K562 (cell line): ENCODE measurements around the gene MXI1.

Source experiments
- BRCA1 ChIP-seq, 2 experiments: fragments of 450-650 bp in 1 of 2; sonication (generic) in 1 of 2; formaldehyde crosslinking in 1 of 2; IDR thresholded peaks; 2 replicates each; pipeline versions ENCODE4 v1.5.0 to v1.6.1; 2017 to 2020; ENCODE audit warnings: mild to moderate bottlenecking in 1 of 2, missing genetic modification reagents in 1 of 2
- CTCF ChIP-seq, 3 experiments: IDR thresholded peaks in 2 of 3; conservative IDR thresholded peaks in 1 of 3; 2 replicates each; pipeline ENCODE4 v1.5.1; 2011 to 2012; ENCODE audit warnings: low read length in 3 of 3, mild to moderate bottlenecking in 3 of 3, control low read depth in 2 of 3, improper control_type of control experiment in 1 of 3, inconsistent platforms in 1 of 3, low read depth in 1 of 3, mixed read lengths in 1 of 3, moderate library complexity in 1 of 3; ENCODE audit not compliant: insufficient read depth in 2 of 3
- ELF1 ChIP-seq: fragments of 200-800 bp; sonication (Bioruptor generic); IDR thresholded peaks from 2 replicates; pipeline ENCODE4 v1.6.1; 2016; ENCODE audit warnings: missing genetic modification characterization, missing compliant biosample characterization
- KLF1 ChIP-seq: fragments of 450-650 bp; IDR thresholded peaks from 2 replicates; pipeline ENCODE4 v1.6.1; 2016; ENCODE audit warnings: missing genetic modification characterization, missing compliant biosample characterization
- NFE2L1 ChIP-seq: fragments of 450-650 bp; IDR thresholded peaks from 2 replicates; pipeline ENCODE4 v1.6.1; 2016; ENCODE audit warnings: missing genetic modification characterization, low read depth, mild to moderate bottlenecking, missing compliant biosample characterization, moderate library complexity, borderline replicate concordance
- PHF20 ChIP-seq: fragments of 450-650 bp; IDR thresholded peaks from 2 replicates; pipeline ENCODE4 v1.6.1; 2018; ENCODE audit not compliant: partially characterized antibody
- POLR2A ChIP-seq: fragments of 450-650 bp; conservative IDR thresholded peaks from 2 replicates; pipeline ENCODE4 v1.6.1; 2016
- SP2 ChIP-seq: IDR thresholded peaks from 2 replicates; pipeline ENCODE4 v1.6.1; 2011; ENCODE audit warnings: mild to moderate bottlenecking, low read depth, low read length, moderate library complexity; ENCODE audit not compliant: poor library complexity, severe bottlenecking; ENCODE audit errors: extremely low read depth
- TBL1XR1 ChIP-seq, 2 experiments: IDR thresholded peaks; 2 replicates each; pipeline ENCODE4 v1.6.1; 2012; ENCODE audit warnings: improper control_type of control experiment in 2 of 2, low read length in 2 of 2, mild to moderate bottlenecking in 1 of 2
- TF ChIP-seq, protein P1 (sequence below): sonication (generic); IDR thresholded peaks from 2 replicates; pipeline ENCODE4 v1.6.1; 2016
- TF ChIP-seq, protein P2 (sequence below), 3 experiments: fragments of 200-800 bp in 1 of 3; fragments of 250-450 bp in 1 of 3; fragments of 450-650 bp in 1 of 3; sonication (Bioruptor Pico) in 1 of 3; sonication (Bioruptor generic) in 1 of 3; formaldehyde crosslinking in 1 of 3; IDR thresholded peaks; 2 replicates each; pipeline versions ENCODE4 v1.6.1 to v1.8.0; 2016 to 2022; ENCODE audit warnings: mild to moderate bottlenecking in 2 of 3, missing genetic modification characterization in 2 of 3, missing compliant biosample characterization in 1 of 3, moderate library complexity in 1 of 3
- TF ChIP-seq, protein P3 (sequence below): sonication (generic); formaldehyde crosslinking; IDR thresholded peaks from 2 replicates; pipeline ENCODE4 v1.9.0; 2022; ENCODE audit warnings: mild to moderate bottlenecking, missing genetic modification reagents

DNA sequence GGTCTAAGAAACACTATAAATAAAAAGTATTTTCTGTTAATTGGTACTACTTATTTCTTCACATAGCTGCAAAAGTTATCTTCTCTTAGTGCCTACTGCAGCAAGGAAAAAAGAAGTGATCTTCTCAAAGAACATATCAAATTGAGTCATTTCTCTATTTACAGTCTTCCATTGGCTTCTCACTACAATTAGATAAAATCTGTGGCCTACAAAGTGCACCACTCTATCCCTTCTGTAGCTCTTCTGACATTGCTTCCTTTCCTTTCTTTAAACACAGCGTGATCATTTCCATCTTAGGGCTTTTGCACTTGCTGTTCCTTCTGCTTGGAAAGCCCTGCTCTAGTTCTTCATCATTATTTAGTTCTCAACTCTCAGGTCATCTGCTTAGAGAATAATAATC lies 44.7 kb downstream of the MXI1 start:
- TF ChIP-seq BRCA1 (IDR thresholded peaks at IDR 0.05) (no peak), BRCA1 (CRISPR knock-in tag; IDR thresholded peaks at IDR 0.05) (no peak), TBL1XR1 (IDR thresholded peaks at IDR 0.05; ENCODE audit: low read length in 2 of 2) (no peak), KLF1 (tag) (no peak), ELF1 (tag) (no peak), NFE2L1 (tag) (no peak), SP2 (no peak), POLR2A (no peak), PHF20 (no peak), CTCF (IDR thresholded peaks at IDR 0.05 in 2 of 3, conservative IDR thresholded peaks at IDR 0.05 in 1 of 3; ENCODE audit: insufficient read depth in 2 of 3, low read depth in 1 of 3, low read length in 3 of 3) (no peak)
- TF ChIP-seq, protein P1, sequence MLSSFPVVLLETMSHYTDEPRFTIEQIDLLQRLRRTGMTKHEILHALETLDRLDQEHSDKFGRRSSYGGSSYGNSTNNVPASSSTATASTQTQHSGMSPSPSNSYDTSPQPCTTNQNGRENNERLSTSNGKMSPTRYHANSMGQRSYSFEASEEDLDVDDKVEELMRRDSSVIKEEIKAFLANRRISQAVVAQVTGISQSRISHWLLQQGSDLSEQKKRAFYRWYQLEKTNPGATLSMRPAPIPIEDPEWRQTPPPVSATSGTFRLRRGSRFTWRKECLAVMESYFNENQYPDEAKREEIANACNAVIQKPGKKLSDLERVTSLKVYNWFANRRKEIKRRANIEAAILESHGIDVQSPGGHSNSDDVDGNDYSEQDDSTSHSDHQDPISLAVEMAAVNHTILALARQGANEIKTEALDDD: no peak
- TF ChIP-seq, protein P2, sequence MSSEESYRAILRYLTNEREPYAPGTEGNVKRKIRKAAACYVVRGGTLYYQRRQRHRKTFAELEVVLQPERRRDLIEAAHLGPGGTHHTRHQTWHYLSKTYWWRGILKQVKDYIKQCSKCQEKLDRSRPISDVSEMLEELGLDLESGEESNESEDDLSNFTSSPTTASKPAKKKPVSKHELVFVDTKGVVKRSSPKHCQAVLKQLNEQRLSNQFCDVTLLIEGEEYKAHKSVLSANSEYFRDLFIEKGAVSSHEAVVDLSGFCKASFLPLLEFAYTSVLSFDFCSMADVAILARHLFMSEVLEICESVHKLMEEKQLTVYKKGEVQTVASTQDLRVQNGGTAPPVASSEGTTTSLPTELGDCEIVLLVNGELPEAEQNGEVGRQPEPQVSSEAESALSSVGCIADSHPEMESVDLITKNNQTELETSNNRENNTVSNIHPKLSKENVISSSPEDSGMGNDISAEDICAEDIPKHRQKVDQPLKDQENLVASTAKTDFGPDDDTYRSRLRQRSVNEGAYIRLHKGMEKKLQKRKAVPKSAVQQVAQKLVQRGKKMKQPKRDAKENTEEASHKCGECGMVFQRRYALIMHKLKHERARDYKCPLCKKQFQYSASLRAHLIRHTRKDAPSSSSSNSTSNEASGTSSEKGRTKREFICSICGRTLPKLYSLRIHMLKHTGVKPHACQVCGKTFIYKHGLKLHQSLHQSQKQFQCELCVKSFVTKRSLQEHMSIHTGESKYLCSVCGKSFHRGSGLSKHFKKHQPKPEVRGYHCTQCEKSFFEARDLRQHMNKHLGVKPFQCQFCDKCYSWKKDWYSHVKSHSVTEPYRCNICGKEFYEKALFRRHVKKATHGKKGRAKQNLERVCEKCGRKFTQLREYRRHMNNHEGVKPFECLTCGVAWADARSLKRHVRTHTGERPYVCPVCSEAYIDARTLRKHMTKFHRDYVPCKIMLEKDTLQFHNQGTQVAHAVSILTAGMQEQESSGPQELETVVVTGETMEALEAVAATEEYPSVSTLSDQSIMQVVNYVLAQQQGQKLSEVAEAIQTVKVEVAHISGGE (CRISPR knock-in tag; IDR thresholded peaks at IDR 0.05): no peak
- TF ChIP-seq, protein P3, sequence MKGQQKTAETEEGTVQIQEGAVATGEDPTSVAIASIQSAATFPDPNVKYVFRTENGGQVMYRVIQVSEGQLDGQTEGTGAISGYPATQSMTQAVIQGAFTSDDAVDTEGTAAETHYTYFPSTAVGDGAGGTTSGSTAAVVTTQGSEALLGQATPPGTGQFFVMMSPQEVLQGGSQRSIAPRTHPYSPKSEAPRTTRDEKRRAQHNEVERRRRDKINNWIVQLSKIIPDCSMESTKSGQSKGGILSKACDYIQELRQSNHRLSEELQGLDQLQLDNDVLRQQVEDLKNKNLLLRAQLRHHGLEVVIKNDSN (CRISPR knock-in tag): no peak
